CD14-positive monocyte (primary cell): ENCODE data around the gene GRHL1. TPM values are rescaled to one million over a fixed set of nuclear protein-coding genes. Genes with fewer than 3 reads are reported as not detected.
A peak's percentile ranks its signal among the peaks of the same experiment; 100 is the strongest.

Source experiments
- DNase-seq, 3 donors: peaks; one replicate each; pipeline ENCODE4 v3.0.0-alpha.2; 2011 to 2022
- H2AFZ ChIP-seq: 2 replicates; pipeline ENCODE4 v1.6.0; 2012; ENCODE audit warnings: mild to moderate bottlenecking, low read depth, low read length, inconsistent platforms; ENCODE audit not compliant: insufficient read depth, poor library complexity, severe bottlenecking
- H3K27ac ChIP-seq, 2 donors: 1 replicate in 1 of 2; 2 replicates in 1 of 2; pipeline ENCODE4 v1.5.1; 2012 to 2013; ENCODE audit warnings: low read length in 2 of 2, control low read depth in 1 of 2, inconsistent platforms in 1 of 2, low read depth in 1 of 2, mild to moderate bottlenecking in 1 of 2
- H3K27me3 ChIP-seq, 2 donors: one replicate each; pipeline versions ENCODE4 v1.6.0 to v1.6.1; 2011 to 2013; ENCODE audit warnings: low read length in 2 of 2; ENCODE audit not compliant: control insufficient read depth in 2 of 2, insufficient read depth in 2 of 2
- H3K36me3 ChIP-seq, 2 donors: replicated peaks in 1 of 2; 1 replicate in 1 of 2; 2 replicates in 1 of 2; pipeline versions ENCODE4 v1.5.1 to v1.6.1; 2012 to 2013; ENCODE audit warnings: low read length in 2 of 2, control low read depth in 1 of 2, inconsistent platforms in 1 of 2, mild to moderate bottlenecking in 1 of 2; ENCODE audit not compliant: insufficient read depth in 2 of 2, control insufficient read depth in 1 of 2
- H3K4me1 ChIP-seq, 2 donors: 1 replicate in 1 of 2; 2 replicates in 1 of 2; pipeline versions ENCODE4 v1.5.1 to v1.6.1; 2012 to 2013; ENCODE audit warnings: low read length in 2 of 2, control low read depth in 1 of 2, inconsistent platforms in 1 of 2, mild to moderate bottlenecking in 1 of 2, moderate library complexity in 1 of 2; ENCODE audit not compliant: insufficient read depth in 2 of 2, control insufficient read depth in 1 of 2
- H3K4me2 ChIP-seq: replicated peaks from 2 replicates; pipeline ENCODE3; 2012; ENCODE audit warnings: low read length, moderate library complexity, mild to moderate bottlenecking; ENCODE audit not compliant: poor library complexity, severe bottlenecking; ENCODE audit errors: extremely low read depth
- H3K4me3 ChIP-seq, 3 experiments: fragments of 200-600 bp in 1 of 3; sonication (generic) in 1 of 3; replicated peaks in 1 of 3; 1 replicate in 2 of 3; 2 replicates in 1 of 3; pipeline ENCODE4 v1.5.1; 2011 to 2013; ENCODE audit warnings: low read length in 3 of 3, mild to moderate bottlenecking in 3 of 3, control low read depth in 2 of 3, low read depth in 2 of 3, inconsistent platforms in 1 of 3, moderate library complexity in 1 of 3
- H3K79me2 ChIP-seq: 2 replicates; pipeline ENCODE4 v1.6.0; 2012; ENCODE audit warnings: mild to moderate bottlenecking, control low read depth, inconsistent platforms, low read length, moderate library complexity; ENCODE audit not compliant: insufficient read depth
- H3K9ac ChIP-seq: 2 replicates; pipeline ENCODE4 v1.6.0; 2017; ENCODE audit warnings: low read length, mild to moderate bottlenecking; ENCODE audit not compliant: insufficient read depth, poor library complexity, severe bottlenecking
- H3K9me3 ChIP-seq, 2 donors: replicated peaks in 1 of 2; 1 replicate in 1 of 2; 2 replicates in 1 of 2; pipeline versions ENCODE4 v1.5.1 to v1.6.1; 2012 to 2013; ENCODE audit warnings: low read length in 2 of 2, control low read depth in 1 of 2; ENCODE audit not compliant: control insufficient read depth in 1 of 2, insufficient read depth in 1 of 2
- H4K20me1 ChIP-seq: 2 replicates; pipeline ENCODE4 v1.6.0; 2012; ENCODE audit warnings: mild to moderate bottlenecking, low read length, control low read depth, moderate library complexity; ENCODE audit not compliant: insufficient read depth
- H3K27ac Mint-ChIP-seq, 7 donors: one replicate each; pipeline ENCODE4 v1.8.0; 2020; ENCODE audit warnings: mild to moderate bottlenecking in 7 of 7, mixed read lengths in 7 of 7, moderate library complexity in 6 of 7, inconsistent platforms in 2 of 7
- H3K27me3 Mint-ChIP-seq, 3 donors: one replicate each; pipeline ENCODE4 v1.8.0; 2021 to 2022; ENCODE audit warnings: low read depth in 3 of 3, mild to moderate bottlenecking in 3 of 3, mixed read lengths in 3 of 3, moderate library complexity in 3 of 3, inconsistent platforms in 1 of 3
- H3K36me3 Mint-ChIP-seq, 2 donors: one replicate each; pipeline ENCODE4 v1.8.0; 2020; ENCODE audit warnings: mixed read lengths in 2 of 2, inconsistent platforms in 1 of 2, mild to moderate bottlenecking in 1 of 2
- H3K4me1 Mint-ChIP-seq: one replicate; pipeline ENCODE4 v1.8.0; 2020; ENCODE audit warnings: mild to moderate bottlenecking, mixed read lengths
- H3K4me3 Mint-ChIP-seq, 2 donors: one replicate each; pipeline ENCODE4 v1.8.0; 2020; ENCODE audit warnings: mild to moderate bottlenecking in 2 of 2, mixed read lengths in 2 of 2, moderate library complexity in 1 of 2
- H3K9me3 Mint-ChIP-seq, 7 donors: one replicate each; pipeline ENCODE4 v1.8.0; 2020 to 2022; ENCODE audit warnings: mixed read lengths in 7 of 7, mild to moderate bottlenecking in 6 of 7, moderate library complexity in 6 of 7, inconsistent platforms in 2 of 7
- WGBS: methylation state at CpG from one replicate; pipeline ENCODE4 v1.1.5; 2013; ENCODE audit warnings: missing lambda C conversion rate; ENCODE audit not compliant: insufficient coverage; 5-methylcytosine and 5-hydroxymethylcytosine counted together
- intact Hi-C, 2 donors: fragments of 100-400 bp; cut with micrococcal nuclease; formaldehyde crosslinking; loops; one replicate each; pipeline versions ENCODE4 v1.15.0 to v1.15.1; 2023
- polyA plus RNA-seq, 3 donors: library from polyadenylated mRNA; depleted of rRNA in 1 of 3; unstranded in 2 of 3; stranded (reverse) in 1 of 3; fragments of 300-500 nt in 2 of 3; fragments of >200 nt in 1 of 3; fragmentation: Illumina TruSeq in 2 of 3; gene quantifications; 1 replicate in 2 of 3; 2 replicates in 1 of 3; pipeline ENCODE4 v1.2.3, GENCODE V29; 2012 to 2021
- TF ChIP-seq, protein P1 (sequence below): fragments of 200-600 bp; IDR thresholded peaks from one replicate; pipeline ENCODE4 v1.8.0; 2022; ENCODE audit warnings: antibody characterized with exemption, mild to moderate bottlenecking

Gene GRHL1
- polyA plus RNA-seq, 3 donors, result 0.08 TPM; not detected in 2

DNA sequence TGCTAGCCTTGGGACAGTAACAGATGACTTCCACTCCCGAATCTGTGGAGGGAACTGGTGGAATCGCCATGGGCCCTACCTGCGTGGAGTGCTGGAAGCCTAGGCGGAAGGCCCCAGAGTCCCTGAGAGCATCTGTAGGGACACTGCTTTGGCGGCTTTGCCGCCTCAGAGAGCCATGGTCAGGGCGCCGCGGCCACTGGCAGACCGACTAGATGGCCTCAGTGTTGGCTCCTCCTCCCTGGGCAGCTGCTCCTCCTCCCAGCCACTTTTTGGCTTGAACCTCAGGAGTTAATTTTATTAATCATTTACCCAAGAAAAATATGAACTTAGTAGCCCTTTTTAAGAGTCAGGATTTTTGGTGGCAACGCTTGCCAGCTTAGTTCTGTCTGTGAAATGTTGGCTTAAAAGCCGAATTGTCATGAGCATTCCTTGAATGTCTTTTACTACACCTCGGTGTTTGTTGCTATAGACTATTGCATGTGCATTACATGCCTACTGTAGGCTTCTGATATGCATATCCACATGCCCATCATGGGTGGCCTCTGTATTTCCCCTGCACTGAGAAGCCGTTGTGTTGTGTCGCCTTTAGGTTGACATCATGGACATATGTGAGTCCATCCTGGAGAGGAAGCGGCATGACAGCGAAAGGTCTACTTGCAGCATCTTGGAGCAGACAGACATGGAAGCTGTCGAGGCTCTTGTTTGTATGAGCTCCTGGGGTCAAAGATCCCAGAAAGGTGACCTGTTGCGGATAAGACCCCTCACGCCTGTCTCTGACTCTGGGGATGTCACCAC is 94.3 kb downstream of the GRHL1 start:
- TF ChIP-seq, protein P1, sequence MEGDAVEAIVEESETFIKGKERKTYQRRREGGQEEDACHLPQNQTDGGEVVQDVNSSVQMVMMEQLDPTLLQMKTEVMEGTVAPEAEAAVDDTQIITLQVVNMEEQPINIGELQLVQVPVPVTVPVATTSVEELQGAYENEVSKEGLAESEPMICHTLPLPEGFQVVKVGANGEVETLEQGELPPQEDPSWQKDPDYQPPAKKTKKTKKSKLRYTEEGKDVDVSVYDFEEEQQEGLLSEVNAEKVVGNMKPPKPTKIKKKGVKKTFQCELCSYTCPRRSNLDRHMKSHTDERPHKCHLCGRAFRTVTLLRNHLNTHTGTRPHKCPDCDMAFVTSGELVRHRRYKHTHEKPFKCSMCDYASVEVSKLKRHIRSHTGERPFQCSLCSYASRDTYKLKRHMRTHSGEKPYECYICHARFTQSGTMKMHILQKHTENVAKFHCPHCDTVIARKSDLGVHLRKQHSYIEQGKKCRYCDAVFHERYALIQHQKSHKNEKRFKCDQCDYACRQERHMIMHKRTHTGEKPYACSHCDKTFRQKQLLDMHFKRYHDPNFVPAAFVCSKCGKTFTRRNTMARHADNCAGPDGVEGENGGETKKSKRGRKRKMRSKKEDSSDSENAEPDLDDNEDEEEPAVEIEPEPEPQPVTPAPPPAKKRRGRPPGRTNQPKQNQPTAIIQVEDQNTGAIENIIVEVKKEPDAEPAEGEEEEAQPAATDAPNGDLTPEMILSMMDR, result no peak
- peaks cover 16 to 34% of the 10 kb centered on the region in 2 donors for H3K4me1 ChIP-seq
- H3K9me3 ChIP-seq, result no peaks in the 10 kb centered on the region
- H4K20me1 ChIP-seq, result peaks cover 67% of the 10 kb centered on the region
- Mint-ChIP-seq H3K4me3 (no peak overlapping the region), H3K9me3 (peaks cover 0 to 2% (median 0%) of the 10 kb centered on the region in 7 donors), H3K27me3 (peaks cover 2 to 21% (median 9%) of the 10 kb centered on the region in 3 donors), H3K4me1 (peaks cover 42% of the 10 kb centered on the region), H3K27ac (peak overlapping the region in 2 of 7 donors; percentile 56 to 67), H3K36me3 (peaks cover 55 to 66% of the 10 kb centered on the region in 2 donors)
- H2AFZ ChIP-seq, result no peak overlapping the region
- intact Hi-C loops, result loop anchor here (5.0 to 10.0 kb wide), 3 partner anchors 231 to 491 kb away; partner anchors contain the start of gene ADAM17 (in 1 of the 2)
- H3K4me3 ChIP-seq, result no peak overlapping the region
- no peak for DNase-seq
- H3K27me3 ChIP-seq, result no peaks in the 10 kb centered on the region
- peaks cover 40 to 45% of the 10 kb centered on the region in 2 donors for H3K36me3 ChIP-seq
- H3K4me2 ChIP-seq, result no peak overlapping the region
- WGBS, result 97% methylated on average over 12 of the region's 20 CpGs
- H3K79me2 ChIP-seq, result peaks cover 21% of the 10 kb centered on the region
- H3K9ac ChIP-seq, result no peak overlapping the region
- H3K27ac ChIP-seq, result no peak overlapping the region

DNA sequence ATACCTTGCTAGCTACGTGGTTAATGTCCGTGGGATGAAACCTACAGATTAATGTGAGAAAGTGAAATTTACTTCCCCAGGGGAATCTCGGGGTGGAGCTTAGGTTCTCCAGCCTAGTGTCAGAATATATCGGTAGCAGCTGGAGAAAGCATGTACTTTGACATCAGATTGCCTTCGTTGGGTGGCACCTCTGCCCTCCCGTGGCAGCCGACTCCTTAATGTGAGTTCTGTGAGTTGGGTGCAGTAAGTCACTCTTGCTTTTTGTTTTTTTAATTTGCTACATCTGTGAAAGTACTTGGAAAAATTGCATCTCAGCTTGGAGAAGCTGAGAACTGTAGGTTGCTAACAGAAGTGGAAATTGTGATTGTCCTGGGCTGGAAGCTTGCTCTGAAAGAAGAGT is 95.4 kb downstream of the GRHL1 start:
- Histone ChIP-seq H3K4me3 (no peak overlapping the region), H3K36me3 (peaks cover 43 to 55% of the 10 kb centered on the region in 2 donors), H2AFZ (no peak overlapping the region), H3K79me2 (peaks cover 21% of the 10 kb centered on the region), H3K9ac (no peak overlapping the region), H3K4me2 (no peak overlapping the region), H3K4me1 (peaks cover 14 to 31% of the 10 kb centered on the region in 2 donors), H3K27me3 (no peaks in the 10 kb centered on the region), H3K27ac (no peak overlapping the region), H3K9me3 (no peaks in the 10 kb centered on the region), H4K20me1 (peaks cover 79% of the 10 kb centered on the region)
- TF ChIP-seq, protein P1, result no peak
- intact Hi-C loops, result loop anchor here (5.0 to 10.0 kb wide), 3 partner anchors 232 to 492 kb away; partner anchors contain the start of gene ADAM17 (in 1 of the 2)
- WGBS, result 95% methylated on average over 7 of the region's 7 CpGs
- peaks cover 52 to 70% of the 10 kb centered on the region in 2 donors for H3K36me3 Mint-ChIP-seq
- DNase-seq, result no peak
- peaks cover 35% of the 10 kb centered on the region for H3K4me1 Mint-ChIP-seq
- H3K9me3 Mint-ChIP-seq, result peaks cover 0 to 2% (median 0%) of the 10 kb centered on the region in 7 donors
- no peak overlapping the region for H3K4me3 Mint-ChIP-seq
- peak overlapping the region in 2 of 7 donors; percentile 10 to 74 for H3K27ac Mint-ChIP-seq
- peaks cover 0 to 10% (median under 1%) of the 10 kb centered on the region in 3 donors for H3K27me3 Mint-ChIP-seq
